ENCODE measurements around the gene ANGPTL2.

ANGPTL2 gene

DNA sequence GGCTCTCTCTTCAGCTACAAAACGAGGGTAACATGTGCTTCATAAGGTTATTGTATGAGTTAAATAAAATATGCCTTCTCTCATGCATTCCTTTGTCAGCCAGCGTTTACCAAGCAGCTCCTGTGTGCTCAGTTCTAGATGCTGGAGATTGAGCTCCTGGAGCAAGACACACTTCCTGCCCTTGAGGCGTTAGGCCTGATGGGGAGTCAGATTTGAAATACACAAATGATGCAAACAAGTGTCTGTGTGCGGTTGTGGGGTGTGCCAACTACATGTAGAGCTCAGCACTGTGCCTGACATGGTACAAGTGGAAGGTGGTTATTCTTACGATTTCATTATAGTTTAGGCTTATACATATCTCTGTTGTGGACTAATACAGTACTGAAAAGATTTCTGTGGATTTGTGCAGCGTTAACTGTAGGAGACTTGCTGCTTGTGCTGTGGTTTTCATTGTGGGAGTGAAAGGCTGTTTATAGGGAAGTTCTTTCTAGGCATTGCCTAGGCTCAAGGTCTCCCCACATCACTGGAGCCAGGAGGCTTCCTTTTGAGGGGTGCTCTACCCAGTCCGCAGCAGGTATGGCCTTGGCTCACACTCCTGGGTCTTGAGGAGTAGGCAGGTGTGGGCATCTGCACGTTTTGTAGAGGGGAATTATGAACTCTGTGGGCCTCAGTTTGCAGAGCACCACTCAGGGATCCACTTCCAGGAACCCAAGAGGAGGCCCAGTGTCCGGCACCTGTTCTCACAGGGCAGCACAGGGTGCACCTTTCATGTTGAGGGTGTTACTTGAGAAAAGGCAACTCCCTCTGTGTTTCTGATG, 39.8 kb upstream of the ANGPTL2 start:
- no peak overlapping the region for H3K4me3 ChIP-seq (replicated peaks; ENCODE audit: low read depth, low read length)
- TF ChIP-seq, protein P1, sequence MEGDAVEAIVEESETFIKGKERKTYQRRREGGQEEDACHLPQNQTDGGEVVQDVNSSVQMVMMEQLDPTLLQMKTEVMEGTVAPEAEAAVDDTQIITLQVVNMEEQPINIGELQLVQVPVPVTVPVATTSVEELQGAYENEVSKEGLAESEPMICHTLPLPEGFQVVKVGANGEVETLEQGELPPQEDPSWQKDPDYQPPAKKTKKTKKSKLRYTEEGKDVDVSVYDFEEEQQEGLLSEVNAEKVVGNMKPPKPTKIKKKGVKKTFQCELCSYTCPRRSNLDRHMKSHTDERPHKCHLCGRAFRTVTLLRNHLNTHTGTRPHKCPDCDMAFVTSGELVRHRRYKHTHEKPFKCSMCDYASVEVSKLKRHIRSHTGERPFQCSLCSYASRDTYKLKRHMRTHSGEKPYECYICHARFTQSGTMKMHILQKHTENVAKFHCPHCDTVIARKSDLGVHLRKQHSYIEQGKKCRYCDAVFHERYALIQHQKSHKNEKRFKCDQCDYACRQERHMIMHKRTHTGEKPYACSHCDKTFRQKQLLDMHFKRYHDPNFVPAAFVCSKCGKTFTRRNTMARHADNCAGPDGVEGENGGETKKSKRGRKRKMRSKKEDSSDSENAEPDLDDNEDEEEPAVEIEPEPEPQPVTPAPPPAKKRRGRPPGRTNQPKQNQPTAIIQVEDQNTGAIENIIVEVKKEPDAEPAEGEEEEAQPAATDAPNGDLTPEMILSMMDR (IDR thresholded peaks at IDR 0.05; ENCODE audit: low read length, missing control alignments): no peak
- DNase-seq (ENCODE audit: low read depth): no peak

DNA sequence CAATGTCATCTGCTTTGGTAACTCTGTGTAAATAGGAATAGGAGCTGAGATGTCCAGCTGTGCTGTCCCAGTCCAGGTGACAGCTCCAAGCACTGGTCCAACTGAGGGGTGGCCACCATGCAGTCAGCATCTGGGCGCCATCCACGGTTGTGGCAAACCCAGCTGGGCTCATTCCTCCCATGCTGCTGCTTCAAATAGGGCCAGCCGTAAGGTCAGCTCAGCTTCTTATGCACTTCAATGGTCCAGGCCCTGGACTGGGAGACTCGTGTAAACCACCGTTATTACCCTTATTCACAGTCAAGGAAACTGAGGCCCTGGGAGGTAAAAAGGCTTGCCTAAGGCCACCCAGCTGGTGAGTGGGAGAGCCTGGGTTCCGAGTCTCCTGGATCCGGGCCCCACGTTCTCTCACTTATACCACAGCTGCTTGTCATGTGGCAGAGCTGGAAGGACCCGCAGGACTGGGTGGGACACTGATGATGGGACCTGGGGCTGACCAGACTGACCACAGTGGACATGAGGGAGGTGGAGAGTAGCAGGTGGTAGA, 38.7 kb upstream of the ANGPTL2 start:
- no peak overlapping the region for H3K4me3 ChIP-seq (replicated peaks; ENCODE audit: low read depth, low read length)
- no peak for DNase-seq (ENCODE audit: low read depth)
- TF ChIP-seq, protein P1 (IDR thresholded peaks at IDR 0.05; ENCODE audit: low read length, missing control alignments): no peak

DNA sequence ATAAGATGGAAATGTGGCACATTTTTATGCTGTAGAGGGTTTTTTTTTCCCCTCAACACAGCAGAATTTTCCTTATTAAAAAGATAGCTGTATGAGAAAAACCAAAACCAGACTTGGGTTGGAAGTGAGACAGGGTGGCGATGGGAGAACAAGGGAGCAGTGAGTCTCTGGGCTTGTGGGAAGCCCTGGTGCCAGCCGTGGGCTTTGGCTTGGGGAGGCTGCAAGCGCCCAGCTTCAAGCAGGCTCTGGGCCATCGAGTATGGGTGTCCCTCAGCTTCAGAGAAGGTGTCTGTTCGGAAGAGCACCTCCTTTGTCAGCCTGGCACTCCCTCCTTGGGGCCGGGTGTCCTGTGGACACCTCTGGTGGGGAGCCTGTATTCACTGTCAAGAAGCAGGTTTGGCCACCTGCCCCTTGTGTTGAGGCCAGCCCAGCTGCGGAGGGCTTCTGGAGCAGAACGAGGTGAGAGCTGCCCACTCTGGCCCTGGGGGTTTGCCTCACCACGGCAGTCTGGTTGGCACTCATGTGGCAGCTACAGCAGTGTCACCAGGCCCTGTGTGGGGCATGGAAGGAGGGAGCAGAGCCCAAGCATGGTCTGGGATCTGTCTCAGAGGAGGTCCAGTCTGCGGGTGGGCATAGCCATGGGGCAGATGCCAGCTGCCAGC, 37.6 kb upstream of the ANGPTL2 start:
- H3K4me3 ChIP-seq (replicated peaks; ENCODE audit: low read depth, low read length): no peak overlapping the region
- DNase-seq (ENCODE audit: low read depth): no peak
- TF ChIP-seq, protein P1 (IDR thresholded peaks at IDR 0.05; ENCODE audit: low read length, missing control alignments): no peak

DNA sequence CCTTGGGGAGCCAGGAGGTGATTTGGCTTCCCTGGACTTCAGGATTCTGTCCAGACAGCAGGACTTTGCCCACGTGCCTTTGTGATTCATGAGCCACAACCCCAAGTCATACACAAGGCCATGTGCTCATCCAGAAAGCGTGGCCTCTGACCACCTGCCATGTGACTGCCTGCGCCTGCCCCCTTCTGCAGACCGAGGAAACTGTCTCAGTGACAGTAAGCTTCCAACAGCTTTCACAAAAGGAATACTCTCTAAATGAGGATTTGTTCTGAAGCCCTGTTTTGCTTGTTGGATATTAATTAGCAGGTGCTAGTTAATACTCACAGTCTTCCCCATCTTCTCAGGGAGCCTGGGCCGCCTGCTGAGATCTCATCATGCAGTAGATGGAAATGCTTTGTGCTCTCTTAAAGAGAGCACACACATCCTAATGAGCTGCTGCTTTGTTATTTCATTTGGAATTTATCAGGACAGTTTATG, 36.9 kb upstream of the ANGPTL2 start:
- DNase-seq (ENCODE audit: low read depth): peak; percentile 66
- TF ChIP-seq, protein P1 (IDR thresholded peaks at IDR 0.05; ENCODE audit: low read length, missing control alignments): peak; percentile 17
- no peak overlapping the region for H3K4me3 ChIP-seq (replicated peaks; ENCODE audit: low read depth, low read length)

DNA sequence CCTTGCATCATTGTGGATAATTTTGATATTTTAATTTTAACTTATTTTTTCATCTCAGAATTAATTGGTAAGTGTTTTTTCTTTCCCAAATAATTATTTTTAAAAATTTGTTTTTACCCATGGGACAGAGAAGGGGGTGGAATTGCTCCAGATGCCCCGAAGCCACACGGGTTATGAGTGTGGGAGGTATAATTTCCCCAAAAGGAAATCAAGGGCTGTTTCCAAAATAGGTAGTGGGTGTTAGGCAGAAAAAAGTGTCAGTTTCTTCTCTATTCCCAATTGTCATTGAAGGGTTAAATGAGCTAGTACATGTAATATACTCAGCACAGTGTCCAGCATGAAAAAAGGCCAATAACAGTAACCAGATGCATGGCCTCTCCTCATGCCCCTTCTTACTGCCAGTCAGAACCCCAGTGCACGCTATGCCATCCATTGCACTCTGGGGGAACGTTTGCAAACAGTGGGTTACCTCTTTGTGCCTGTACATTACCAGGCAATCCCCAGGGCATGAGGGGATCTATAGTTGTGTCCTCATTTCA, 36.4 kb upstream of the ANGPTL2 start:
- no peak for DNase-seq (ENCODE audit: low read depth)
- H3K4me3 ChIP-seq (replicated peaks; ENCODE audit: low read depth, low read length): no peak overlapping the region
- TF ChIP-seq, protein P1 (IDR thresholded peaks at IDR 0.05; ENCODE audit: low read length, missing control alignments): no peak

DNA sequence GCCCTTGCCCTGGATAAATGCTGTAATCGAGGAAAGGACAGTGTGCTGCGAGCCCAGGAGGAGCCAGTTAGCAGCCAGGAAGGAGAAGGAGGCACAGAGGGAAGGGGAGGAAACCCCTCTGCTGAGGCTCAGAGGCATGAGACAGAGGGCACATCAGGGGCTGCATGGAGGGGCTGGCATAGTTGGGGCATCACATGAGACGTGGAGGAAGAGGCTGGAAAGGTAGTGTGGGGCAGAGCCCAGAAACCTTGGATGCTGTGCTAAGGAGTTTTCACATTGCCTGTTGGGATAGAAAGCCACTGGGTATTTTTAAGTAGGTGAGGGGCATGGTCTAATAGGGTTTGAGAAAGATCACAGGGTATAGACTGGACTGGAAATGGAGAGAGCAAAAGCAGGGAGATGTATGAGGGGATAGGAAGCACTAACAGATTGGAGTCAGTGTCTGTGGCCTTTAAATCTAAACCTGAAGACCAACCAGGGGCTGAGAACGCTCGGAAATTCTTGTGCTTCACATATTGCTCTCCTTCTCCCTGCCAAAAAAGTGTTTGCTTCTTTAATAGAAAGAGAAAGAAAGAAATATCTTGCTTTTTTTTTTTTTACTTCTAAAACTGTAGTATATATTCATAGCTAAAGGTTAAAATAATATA, 33.0 kb upstream of the ANGPTL2 start:
- DNase-seq (ENCODE audit: low read depth): no peak
- H3K4me3 ChIP-seq (replicated peaks; ENCODE audit: low read depth, low read length): no peak overlapping the region
- TF ChIP-seq, protein P1 (IDR thresholded peaks at IDR 0.05; ENCODE audit: low read length, missing control alignments): no peak

Measured in fibroblast of pulmonary artery (primary cell).